ENCODE data around the gene PKN3. TPM values are rescaled to one million over a fixed set of nuclear protein-coding genes. Genes with fewer than 3 reads are reported as not detected.
"Not testable (repeated sequence)": the region's sequence is repeated elsewhere in the genome, so short reads cannot be mapped to it uniquely, and the experiment has no call there.

Gene PKN3
- total RNA-seq, 2 experiments from 2014 or later, result 8.2 to 9.1 TPM

DNA sequence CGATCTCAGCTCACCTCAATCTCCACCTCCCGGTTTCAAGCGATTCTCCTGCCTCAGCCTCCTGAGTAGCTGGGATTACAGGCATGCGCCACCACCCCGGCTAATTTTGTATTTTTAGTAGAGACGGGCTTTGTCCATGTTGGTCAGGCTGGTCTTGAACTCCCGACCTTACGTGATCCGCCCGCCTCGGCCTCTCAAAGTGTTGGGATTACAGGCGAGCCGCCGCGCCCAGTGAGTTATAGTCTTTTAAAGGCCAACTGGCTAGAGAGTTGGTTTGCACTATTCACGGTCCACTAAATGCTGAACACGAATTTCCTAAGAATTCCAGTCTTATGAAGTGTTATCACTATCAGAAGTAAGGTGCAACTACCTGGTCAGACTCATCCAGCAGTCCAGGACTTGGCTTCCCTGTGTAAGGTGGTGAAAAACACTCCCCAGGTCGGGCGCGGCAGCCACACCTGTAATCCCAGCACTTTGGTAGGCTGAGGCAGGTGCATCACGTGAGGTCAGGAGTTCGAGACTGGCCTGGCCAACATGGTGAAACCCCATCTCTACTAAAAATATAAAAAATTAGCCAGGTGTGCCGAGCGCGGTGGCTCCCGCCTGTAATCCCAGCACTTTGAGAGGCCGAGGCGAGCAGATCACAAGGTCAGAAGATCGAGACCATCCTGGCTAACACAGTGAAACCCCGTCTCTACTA, 3.1 kb upstream of the PKN3 start:
- H3K27ac Mint-ChIP-seq, H3K27me3 Mint-ChIP-seq, H3K9me3 Mint-ChIP-seq, CTCF ChIA-PET, DNase-seq, POLR2A ChIA-PET, H3K4me3 Mint-ChIP-seq: not testable (repeated sequence)
- Mint-ChIP-seq H3K36me3 (ENCODE audit: low read depth) (peaks cover 18% of the 10 kb centered on the region), H3K4me1 (peaks cover 16% of the 10 kb centered on the region)

GRCh38 chr9:128701227-128701854, 962 bp upstream of the PKN3 start:
- Mint-ChIP-seq H3K27me3 (no peaks in the 10 kb centered on the region), H3K4me3 (peak overlapping the region; percentile 91), H3K9me3 (no peaks in the 10 kb centered on the region), H3K36me3 (ENCODE audit: low read depth) (peaks cover 6% of the 10 kb centered on the region), H3K4me1 (peaks cover 16% of the 10 kb centered on the region), H3K27ac (no peak overlapping the region)
- ChIA-PET CTCF (interaction anchor here (0.6 to 2.4 kb wide), 13 partner anchors 8 to 1010 kb away, joined by 3 to 14 read pairs (median 4); partner anchors contain the start of genes ENDOG, SET and ZDHHC12), POLR2A (no interaction called here)
- no peak for DNase-seq

GRCh38 chr9:128702949-128703615, 779 bp downstream of the PKN3 start:
- DNase-seq, result peak; percentile 34
- Mint-ChIP-seq H3K4me3 (peak overlapping the region; percentile 76), H3K27me3 (no peaks in the 10 kb centered on the region), H3K9me3 (no peaks in the 10 kb centered on the region), H3K27ac (peak overlapping the region; percentile 86), H3K4me1 (peaks cover 16% of the 10 kb centered on the region), H3K36me3 (ENCODE audit: low read depth) (peaks cover 1% of the 10 kb centered on the region)
- ChIA-PET POLR2A (no interaction called here), CTCF (interaction anchor here (1.0 to 1.5 kb wide), 4 partner anchors 9 to 362 kb away, joined by 3 to 5 read pairs (median 3); no protein-coding TSS in a partner anchor)

GRCh38 chr9:128703616-128704355, 1.5 kb downstream of the PKN3 start:
- Mint-ChIP-seq H3K9me3 (no peaks in the 10 kb centered on the region), H3K4me3 (peak overlapping the region; percentile 76), H3K36me3 (ENCODE audit: low read depth) (peaks cover 1% of the 10 kb centered on the region), H3K4me1 (peaks cover 16% of the 10 kb centered on the region), H3K27me3 (no peaks in the 10 kb centered on the region), H3K27ac (peak overlapping the region; percentile 86)
- CTCF ChIA-PET, result interaction anchor here (1.0 to 1.7 kb wide), 6 partner anchors 8 to 363 kb away, joined by 3 to 6 read pairs (median 3); partner anchors contain the start of gene ENDOG
- DNase-seq, result no peak
- POLR2A ChIA-PET, result no interaction called here

- H3K9me3 Mint-ChIP-seq, result no peaks in the 10 kb centered on the region
- CTCF ChIA-PET, result interaction anchor here (1.0 to 1.7 kb wide), 5 partner anchors 21 to 363 kb away, joined by 3 to 6 read pairs (median 3); partner anchors contain the start of gene ENDOG
- no peak for DNase-seq
- H3K27me3 Mint-ChIP-seq, result no peaks in the 10 kb centered on the region
- peaks cover 1% of the 10 kb centered on the region for H3K36me3 Mint-ChIP-seq (ENCODE audit: low read depth)
- peak overlapping the region; percentile 50 for H3K27ac Mint-ChIP-seq
- H3K4me3 Mint-ChIP-seq, result peak overlapping the region; percentile 76
- H3K4me1 Mint-ChIP-seq, result peaks cover 16% of the 10 kb centered on the region
- POLR2A ChIA-PET, result no interaction called here
Observed at GRCh38 chr9:128704356-128704670, 2.0 kb downstream of the PKN3 start.

GRCh38 chr9:128705051-128705965, 3.0 kb downstream of the PKN3 start:
- Mint-ChIP-seq H3K4me3 (no peak overlapping the region), H3K27me3 (no peaks in the 10 kb centered on the region), H3K27ac (no peak overlapping the region), H3K4me1 (peaks cover 16% of the 10 kb centered on the region), H3K36me3 (ENCODE audit: low read depth) (peaks cover 1% of the 10 kb centered on the region), H3K9me3 (no peaks in the 10 kb centered on the region)
- ChIA-PET POLR2A (no interaction called here), CTCF (interaction anchor here (0.6 to 1.7 kb wide), 5 partner anchors 9 to 253 kb away, joined by 3 to 6 read pairs (median 3); partner anchors contain the start of gene ENDOG)
- no peak for DNase-seq

GRCh38 chr9:128706045-128706444, 3.7 kb downstream of the PKN3 start:
- no peak overlapping the region for H3K27ac Mint-ChIP-seq
- no peak overlapping the region for H3K4me3 Mint-ChIP-seq
- H3K4me1 Mint-ChIP-seq, result peaks cover 16% of the 10 kb centered on the region
- no peaks in the 10 kb centered on the region for H3K9me3 Mint-ChIP-seq
- H3K36me3 Mint-ChIP-seq (ENCODE audit: low read depth), result peaks cover 1% of the 10 kb centered on the region
- DNase-seq, result no peak
- ChIA-PET CTCF (interaction anchor here (1.1 to 1.7 kb wide), 3 partner anchors 9 to 112 kb away, joined by 3 to 6 read pairs (median 3); partner anchors contain the start of gene ENDOG), POLR2A (no interaction called here)
- no peaks in the 10 kb centered on the region for H3K27me3 Mint-ChIP-seq

GRCh38 chr9:128706671-128707381, 4.5 kb downstream of the PKN3 start:
- H3K36me3 Mint-ChIP-seq (ENCODE audit: low read depth), result peaks cover 1% of the 10 kb centered on the region
- H3K27me3 Mint-ChIP-seq, result no peaks in the 10 kb centered on the region
- ChIA-PET POLR2A (no interaction called here), CTCF (interaction anchor here (0.8 to 1.2 kb wide), 3 partner anchors 10 to 11 kb away, joined by 3 read pairs; no protein-coding TSS in a partner anchor)
- no peak overlapping the region for H3K4me3 Mint-ChIP-seq
- H3K9me3 Mint-ChIP-seq, result no peaks in the 10 kb centered on the region
- H3K27ac Mint-ChIP-seq, result no peak overlapping the region
- DNase-seq, result no peak
- H3K4me1 Mint-ChIP-seq, result peaks cover 9% of the 10 kb centered on the region

- Mint-ChIP-seq H3K4me3 (no peak overlapping the region), H3K36me3 (ENCODE audit: low read depth) (no peaks in the 10 kb centered on the region), H3K9me3 (no peaks in the 10 kb centered on the region), H3K27ac (no peak overlapping the region), H3K27me3 (no peaks in the 10 kb centered on the region), H3K4me1 (peaks cover 6% of the 10 kb centered on the region)
- ChIA-PET CTCF (no interaction called here), POLR2A (no interaction called here)
- no peak for DNase-seq
Observed at GRCh38 chr9:128707446-128707845, 5.1 kb downstream of the PKN3 start.

- H3K36me3 Mint-ChIP-seq (ENCODE audit: low read depth), result no peaks in the 10 kb centered on the region
- H3K27me3 Mint-ChIP-seq, result no peaks in the 10 kb centered on the region
- no peak overlapping the region for H3K4me3 Mint-ChIP-seq
- no peaks in the 10 kb centered on the region for H3K4me1 Mint-ChIP-seq
- no peak overlapping the region for H3K27ac Mint-ChIP-seq
- H3K9me3 Mint-ChIP-seq, result no peaks in the 10 kb centered on the region
- ChIA-PET CTCF (interaction anchor here (1.1 to 2.9 kb wide), 2 partner anchors 9 to 11 kb away, joined by 3 to 9 read pairs; partner anchors contain the start of gene PKN3), POLR2A (no interaction called here)
- no peak for DNase-seq
Observed at GRCh38 chr9:128712451-128713410, 10.4 kb downstream of the PKN3 start.

Measured in activated CD4-positive, alpha-beta T cell treated with anti-CD3 and anti-CD28 coated beads, Interleukin-2, amount 10 ng/mL, durations not matched to agents 7 days and 5 days (primary cell).